DND-41 (cell line): ENCODE measurements around the gene PTMS.

Experiments used
- ATAC-seq: fragments of 200-7000 bp; cut with Tn5 transposase; 3 replicates; pipeline ENCODE4 v1.9.1; 2021; ENCODE audit warnings: low read depth; ENCODE audit not compliant: insufficient read depth
- DNase-seq: peaks from one replicate; pipeline ENCODE4 v3.0.0-alpha.2; 2020
- H2AFZ ChIP-seq: 2 replicates; pipeline ENCODE4 v1.6.0; 2012; ENCODE audit warnings: low read depth, low read length
- H3K27ac ChIP-seq: 2 replicates; pipeline ENCODE4 v1.5.1; 2012; ENCODE audit warnings: low read length, inconsistent platforms
- H3K27me3 ChIP-seq: fragments of 200-600 bp; sonication (generic); 2 replicates; pipeline ENCODE4 v1.6.0; 2012; ENCODE audit warnings: low read length, mild to moderate bottlenecking, inconsistent platforms; ENCODE audit not compliant: insufficient read depth, poor library complexity
- H3K36me3 ChIP-seq: 2 replicates; pipeline ENCODE4 v1.5.1; 2012; ENCODE audit warnings: low read length, inconsistent platforms; ENCODE audit not compliant: insufficient read depth
- H3K4me1 ChIP-seq: 2 replicates; pipeline ENCODE4 v1.5.1; 2012; ENCODE audit warnings: mild to moderate bottlenecking, low read length; ENCODE audit not compliant: insufficient read depth
- H3K4me2 ChIP-seq: 2 replicates; pipeline ENCODE4 v1.6.0; 2012; ENCODE audit warnings: mild to moderate bottlenecking, moderate library complexity, low read length, inconsistent platforms; ENCODE audit not compliant: insufficient read depth
- H3K4me3 ChIP-seq, 2 experiments: fragments of 200-600 bp in 1 of 2; shearing (Covaris generic) in 1 of 2; 2 replicates each; pipeline ENCODE4 v1.5.1; 2012 to 2016; ENCODE audit warnings: inconsistent platforms in 2 of 2, low read length in 2 of 2, mild to moderate bottlenecking in 2 of 2, low read depth in 1 of 2, moderate library complexity in 1 of 2
- H3K79me2 ChIP-seq: 2 replicates; pipeline ENCODE4 v1.6.0; 2012; ENCODE audit warnings: low read length, inconsistent platforms; ENCODE audit not compliant: insufficient read depth
- H3K9ac ChIP-seq: 2 replicates; pipeline ENCODE4 v1.6.0; 2012; ENCODE audit warnings: low read depth, mild to moderate bottlenecking, inconsistent platforms, low read length, moderate library complexity
- H3K9me3 ChIP-seq: 2 replicates; pipeline ENCODE4 v1.5.1; 2012; ENCODE audit warnings: low read length, moderate library complexity, mild to moderate bottlenecking, inconsistent platforms; ENCODE audit not compliant: insufficient read depth, severe bottlenecking
- H4K20me1 ChIP-seq: 2 replicates; pipeline ENCODE4 v1.6.0; 2012; ENCODE audit warnings: low read length; ENCODE audit not compliant: insufficient read depth
- EZH2 ChIP-seq: IDR thresholded peaks from 3 replicates; pipeline ENCODE4 v1.6.1; 2012; ENCODE audit warnings: borderline replicate concordance, low read depth, mild to moderate bottlenecking, moderate library complexity, low read length, inconsistent platforms; ENCODE audit not compliant: severe bottlenecking
- TF ChIP-seq, protein P1 (sequence below): IDR thresholded peaks from 2 replicates; pipeline ENCODE4 v1.5.1; 2012; ENCODE audit warnings: borderline replicate concordance, low read length, moderate library complexity, mild to moderate bottlenecking; ENCODE audit not compliant: poor library complexity, severe bottlenecking; ENCODE audit errors: extremely low read depth

The PTMS gene

GRCh38 chr12:6763380-6763779 is 2.8 kb upstream of the PTMS start:
- no peak overlapping the region for H3K4me2 ChIP-seq
- H3K36me3 ChIP-seq: no peaks in the 10 kb centered on the region
- H3K4me1 ChIP-seq: peaks cover 30% of the 10 kb centered on the region
- H3K79me2 ChIP-seq: no peaks in the 10 kb centered on the region
- no peak overlapping the region for H3K4me3 ChIP-seq
- TF ChIP-seq, protein P1, sequence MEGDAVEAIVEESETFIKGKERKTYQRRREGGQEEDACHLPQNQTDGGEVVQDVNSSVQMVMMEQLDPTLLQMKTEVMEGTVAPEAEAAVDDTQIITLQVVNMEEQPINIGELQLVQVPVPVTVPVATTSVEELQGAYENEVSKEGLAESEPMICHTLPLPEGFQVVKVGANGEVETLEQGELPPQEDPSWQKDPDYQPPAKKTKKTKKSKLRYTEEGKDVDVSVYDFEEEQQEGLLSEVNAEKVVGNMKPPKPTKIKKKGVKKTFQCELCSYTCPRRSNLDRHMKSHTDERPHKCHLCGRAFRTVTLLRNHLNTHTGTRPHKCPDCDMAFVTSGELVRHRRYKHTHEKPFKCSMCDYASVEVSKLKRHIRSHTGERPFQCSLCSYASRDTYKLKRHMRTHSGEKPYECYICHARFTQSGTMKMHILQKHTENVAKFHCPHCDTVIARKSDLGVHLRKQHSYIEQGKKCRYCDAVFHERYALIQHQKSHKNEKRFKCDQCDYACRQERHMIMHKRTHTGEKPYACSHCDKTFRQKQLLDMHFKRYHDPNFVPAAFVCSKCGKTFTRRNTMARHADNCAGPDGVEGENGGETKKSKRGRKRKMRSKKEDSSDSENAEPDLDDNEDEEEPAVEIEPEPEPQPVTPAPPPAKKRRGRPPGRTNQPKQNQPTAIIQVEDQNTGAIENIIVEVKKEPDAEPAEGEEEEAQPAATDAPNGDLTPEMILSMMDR: no peak
- TF ChIP-seq EZH2: no peak
- peaks cover 60% of the 10 kb centered on the region for H3K27me3 ChIP-seq
- no peak overlapping the region for H2AFZ ChIP-seq
- H3K9me3 ChIP-seq: no peaks in the 10 kb centered on the region
- no peak for DNase-seq
- peaks cover 9% of the 10 kb centered on the region for H4K20me1 ChIP-seq
- no peak overlapping the region for H3K27ac ChIP-seq
- no peak overlapping the region for H3K9ac ChIP-seq
- ATAC-seq: no peak

DNA sequence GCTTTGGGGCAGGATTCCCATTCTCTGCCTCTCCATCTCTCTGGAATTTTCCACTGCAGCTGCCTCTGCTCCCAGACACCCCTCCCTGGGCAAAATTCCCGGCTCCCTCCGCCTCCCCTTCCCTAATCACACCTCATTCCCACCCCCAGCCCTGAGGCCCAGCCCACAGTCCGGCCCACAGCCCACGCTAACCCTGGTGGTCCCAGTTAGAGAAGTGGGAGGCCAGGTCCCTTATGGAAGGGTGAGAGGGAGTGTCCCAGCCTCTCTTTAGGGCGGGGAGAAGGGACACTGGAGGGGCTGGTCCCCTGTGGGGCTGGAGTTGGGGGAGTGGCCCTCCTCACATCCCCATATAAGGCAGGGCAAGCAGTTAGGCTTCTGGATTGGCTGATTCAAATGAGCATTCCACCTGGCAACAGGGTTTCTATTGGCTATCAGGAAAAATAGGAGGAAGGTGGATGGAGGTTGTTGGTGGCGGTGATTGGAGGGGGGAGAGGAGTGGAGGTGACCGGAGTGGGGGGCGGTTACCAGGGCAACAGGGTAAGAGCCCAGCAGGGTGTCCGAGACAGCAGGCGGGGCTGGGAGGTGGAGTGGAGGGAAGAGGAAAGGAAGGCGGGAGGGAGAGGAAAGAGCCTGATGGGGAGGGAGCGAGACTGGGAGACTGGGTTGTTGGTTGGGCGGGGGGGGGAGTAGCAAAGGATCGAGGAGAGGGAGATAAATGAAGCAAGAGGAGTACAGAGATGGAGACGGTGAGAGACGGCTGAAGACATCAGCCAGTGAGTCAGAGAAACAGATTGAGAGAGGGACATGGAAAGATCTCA is 1.9 kb upstream of the PTMS start:
- H3K36me3 ChIP-seq: no peaks in the 10 kb centered on the region
- peaks cover 62% of the 10 kb centered on the region for H3K27me3 ChIP-seq
- ATAC-seq (peak; percentile 80), DNase-seq (peak; percentile 72)
- H3K9ac ChIP-seq: no peak overlapping the region
- peak overlapping the region; percentile 35 for H3K4me2 ChIP-seq
- no peak overlapping the region for H3K4me3 ChIP-seq
- no peaks in the 10 kb centered on the region for H3K9me3 ChIP-seq
- H3K4me1 ChIP-seq: peaks cover 30% of the 10 kb centered on the region
- no peak for TF ChIP-seq EZH2
- TF ChIP-seq, protein P1: no peak
- H3K27ac ChIP-seq: no peak overlapping the region
- H4K20me1 ChIP-seq: peaks cover 11% of the 10 kb centered on the region
- H3K79me2 ChIP-seq: no peaks in the 10 kb centered on the region
- no peak overlapping the region for H2AFZ ChIP-seq

- Histone ChIP-seq H3K79me2 (no peaks in the 10 kb centered on the region), H4K20me1 (peaks cover 11% of the 10 kb centered on the region), H3K9me3 (no peaks in the 10 kb centered on the region), H3K27me3 (peaks cover 60% of the 10 kb centered on the region), H2AFZ (no peak overlapping the region), H3K27ac (no peak overlapping the region), H3K36me3 (no peaks in the 10 kb centered on the region), H3K4me3 (no peak overlapping the region), H3K4me1 (peaks cover 30% of the 10 kb centered on the region), H3K9ac (no peak overlapping the region), H3K4me2 (0 out of 2 replicates have a peak overlapping the region, but pooled peaks have one; percentile 88)
- ATAC-seq (no peak), DNase-seq (no peak)
- TF ChIP-seq EZH2: peak; percentile 34
- TF ChIP-seq, protein P1: no peak
These were observed 1.0 kb upstream of the PTMS start for GRCh38 chr12:6765048-6765633.
